22Rv1 (cell line): ENCODE results near the gene PITRM1.

Source experiments
- ZFX ChIP-seq: fragments of 450-650 bp; IDR thresholded peaks from 2 replicates; pipeline ENCODE4 v1.6.1; 2017; ENCODE audit warnings: antibody characterized with exemption, borderline replicate concordance
- TF ChIP-seq, protein P1 (sequence below): fragments of 450-650 bp; IDR thresholded peaks from 2 replicates; pipeline ENCODE4 v1.5.1; 2017; ENCODE audit warnings: mild to moderate bottlenecking

DNA sequence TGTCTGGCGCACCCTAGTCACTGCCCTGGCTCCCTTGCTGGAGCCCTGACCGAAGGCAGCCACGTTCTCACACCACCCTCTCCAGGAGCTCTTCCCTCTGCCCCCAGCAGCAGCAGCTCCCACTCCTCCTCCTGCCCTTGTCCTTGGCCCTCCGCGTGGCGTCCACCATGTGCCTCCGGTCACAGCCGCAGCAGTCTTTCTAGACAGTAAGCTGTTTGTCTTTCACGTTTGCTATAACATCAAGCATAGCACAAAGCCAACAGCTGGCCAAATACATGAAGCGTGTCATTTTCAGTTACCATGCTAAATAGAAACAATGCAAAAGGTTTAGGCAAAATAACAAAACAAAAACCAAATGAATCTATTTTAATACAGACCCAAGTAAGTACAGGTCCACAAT is 3.3 kb downstream of the PITRM1 start:
- TF ChIP-seq, protein P1, sequence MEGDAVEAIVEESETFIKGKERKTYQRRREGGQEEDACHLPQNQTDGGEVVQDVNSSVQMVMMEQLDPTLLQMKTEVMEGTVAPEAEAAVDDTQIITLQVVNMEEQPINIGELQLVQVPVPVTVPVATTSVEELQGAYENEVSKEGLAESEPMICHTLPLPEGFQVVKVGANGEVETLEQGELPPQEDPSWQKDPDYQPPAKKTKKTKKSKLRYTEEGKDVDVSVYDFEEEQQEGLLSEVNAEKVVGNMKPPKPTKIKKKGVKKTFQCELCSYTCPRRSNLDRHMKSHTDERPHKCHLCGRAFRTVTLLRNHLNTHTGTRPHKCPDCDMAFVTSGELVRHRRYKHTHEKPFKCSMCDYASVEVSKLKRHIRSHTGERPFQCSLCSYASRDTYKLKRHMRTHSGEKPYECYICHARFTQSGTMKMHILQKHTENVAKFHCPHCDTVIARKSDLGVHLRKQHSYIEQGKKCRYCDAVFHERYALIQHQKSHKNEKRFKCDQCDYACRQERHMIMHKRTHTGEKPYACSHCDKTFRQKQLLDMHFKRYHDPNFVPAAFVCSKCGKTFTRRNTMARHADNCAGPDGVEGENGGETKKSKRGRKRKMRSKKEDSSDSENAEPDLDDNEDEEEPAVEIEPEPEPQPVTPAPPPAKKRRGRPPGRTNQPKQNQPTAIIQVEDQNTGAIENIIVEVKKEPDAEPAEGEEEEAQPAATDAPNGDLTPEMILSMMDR, result no peak
- no peak for TF ChIP-seq ZFX
